Measurements from ENCODE around the gene ALAS1.

The ALAS1 gene

DNA sequence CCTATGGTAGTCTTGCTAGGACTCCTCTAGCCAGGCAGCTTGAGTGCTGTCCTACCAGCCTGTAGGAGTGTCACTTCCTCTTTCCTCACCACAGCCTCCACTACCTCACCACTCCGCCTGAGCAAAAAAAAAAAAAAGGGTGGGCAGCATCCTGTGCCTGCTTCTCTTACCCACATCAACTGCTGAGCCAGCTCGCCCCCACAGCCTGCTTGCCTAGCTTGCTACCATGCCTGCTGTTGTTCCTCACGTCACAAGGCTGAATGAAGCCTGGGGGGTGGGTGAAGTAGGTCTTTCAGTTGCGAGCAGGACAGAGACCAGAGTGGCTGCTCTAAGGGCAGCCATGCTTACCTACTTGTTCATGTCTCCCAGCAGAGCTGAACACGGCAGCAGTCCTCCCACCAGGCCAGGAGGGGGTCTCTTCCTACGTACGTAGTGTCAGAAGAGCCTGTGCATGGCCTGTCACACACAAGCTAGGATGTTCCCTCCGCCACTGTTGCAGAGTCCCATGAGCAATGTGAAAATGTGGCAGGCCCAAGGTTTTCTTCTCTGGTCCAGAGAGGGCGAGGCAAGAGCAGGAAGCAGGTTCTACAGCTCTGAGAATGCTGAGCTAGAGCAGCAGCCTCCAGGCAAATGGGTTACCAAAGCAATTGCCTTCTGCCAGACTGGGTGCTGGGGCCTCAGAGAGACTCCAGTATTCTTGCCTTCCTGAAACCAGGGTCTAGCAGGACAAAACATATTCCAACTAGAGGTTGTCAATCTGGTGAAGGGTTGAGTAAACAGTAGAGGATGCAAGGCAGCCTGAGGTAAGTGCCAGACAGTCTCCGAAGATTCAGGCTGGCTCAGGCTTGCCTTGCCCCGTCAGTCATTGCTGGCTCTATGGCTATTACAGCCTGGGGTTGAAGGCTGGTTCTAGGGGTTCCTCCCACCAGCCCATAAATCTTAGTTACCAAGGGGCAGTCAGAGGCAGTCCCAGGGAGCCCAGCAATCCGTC is 55.6 kb downstream of the ALAS1 start:
- peak; percentile 53 to 98 (median 81) for DNase-seq

DNA sequence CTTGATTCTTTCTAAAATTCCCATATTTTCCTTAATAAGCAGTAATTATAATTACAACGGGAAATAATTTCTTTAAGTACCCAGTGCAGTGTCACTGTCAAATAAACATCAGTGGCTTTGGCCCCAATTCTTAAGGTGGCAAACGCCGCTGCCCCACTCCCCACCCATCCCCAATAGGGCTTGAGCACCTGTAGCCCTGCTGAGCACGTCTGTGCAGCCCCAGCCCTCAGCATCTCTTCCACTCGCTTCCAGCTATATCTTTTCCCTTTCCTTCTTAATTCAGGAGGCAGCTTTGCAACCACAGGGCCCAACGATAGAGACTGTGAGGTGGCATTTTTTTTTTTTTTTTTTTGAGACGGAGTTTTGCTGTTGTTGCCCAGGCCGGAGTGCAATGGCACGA is 56.6 kb downstream of the ALAS1 start:
- no peak for DNase-seq

DNA sequence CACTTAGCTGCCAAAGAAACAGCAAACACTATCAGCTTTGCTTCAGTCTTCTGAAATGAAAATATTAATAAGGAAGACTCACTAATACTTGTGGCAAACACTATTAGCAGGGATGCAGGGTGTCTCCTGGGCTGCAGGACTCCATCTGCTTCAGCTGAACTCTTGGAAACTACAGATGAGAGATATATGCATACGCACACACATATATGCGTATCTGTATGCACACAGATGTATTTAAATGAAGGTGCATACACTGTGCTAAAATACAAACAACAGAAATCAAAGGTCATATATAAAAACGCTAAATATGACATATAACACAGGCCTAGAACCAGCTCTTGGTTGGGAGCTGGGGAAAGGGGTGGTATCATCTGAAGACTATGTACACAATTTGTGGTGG is 58.2 kb downstream of the ALAS1 start:
- no peak for DNase-seq

DNA sequence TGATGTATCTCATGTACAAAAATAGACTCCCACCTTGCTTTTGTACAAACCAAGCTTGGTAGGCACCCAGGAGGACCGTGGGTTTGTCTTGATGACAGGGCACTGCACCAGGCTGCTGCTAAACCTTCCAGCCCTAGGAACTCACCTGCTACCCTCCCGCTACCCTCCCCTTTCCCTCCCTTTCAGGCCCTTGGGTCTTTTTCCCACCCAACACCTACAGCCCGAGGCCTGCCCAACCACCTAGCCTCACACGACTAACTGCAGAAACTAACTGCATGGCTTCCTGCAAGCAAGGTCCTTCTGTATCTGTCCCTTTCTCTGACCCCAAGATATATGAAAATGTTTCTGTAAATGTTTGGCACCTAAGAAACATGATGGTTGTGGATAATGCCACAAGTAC is 58.7 kb downstream of the ALAS1 start:
- no peak for DNase-seq

DNA sequence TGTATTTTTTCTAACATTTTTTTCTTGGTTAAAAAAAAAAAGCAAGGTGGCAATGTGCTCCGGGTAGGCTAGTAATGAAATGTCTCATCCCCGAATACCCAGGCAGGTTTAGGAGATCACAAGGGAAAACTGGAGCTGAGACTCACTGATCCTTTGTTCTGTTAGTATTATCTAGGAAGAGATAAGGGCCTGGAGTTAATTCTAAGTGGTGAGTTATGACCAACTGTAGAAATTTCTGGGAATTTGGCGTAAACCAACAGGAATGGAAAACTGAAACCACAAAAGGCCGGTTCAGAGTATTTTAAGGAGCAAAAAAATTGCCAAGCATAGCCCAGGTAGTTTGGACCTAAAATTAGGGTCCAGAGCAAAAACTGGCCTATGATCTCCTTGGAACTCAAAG is 60.0 kb downstream of the ALAS1 start:
- DNase-seq: no peak

DNA sequence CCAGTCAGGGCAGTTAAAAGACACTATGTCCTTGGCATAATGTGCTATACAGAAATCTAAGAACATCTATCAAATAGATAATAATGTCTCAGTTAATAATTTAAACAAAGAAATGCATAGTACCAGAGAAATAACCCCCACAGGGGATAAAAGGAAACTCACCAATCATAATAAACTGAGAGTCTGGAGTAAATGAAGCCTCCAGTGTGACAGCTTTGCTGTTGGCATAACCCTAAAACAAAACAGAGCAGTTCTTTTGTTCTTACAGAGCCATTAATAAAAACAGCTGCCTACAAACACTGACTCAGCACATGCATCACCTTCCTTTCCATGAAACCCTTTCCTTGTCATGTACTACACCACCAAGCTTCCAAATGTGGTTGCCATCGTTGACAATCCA is 61.1 kb downstream of the ALAS1 start:
- DNase-seq: no peak

DNA sequence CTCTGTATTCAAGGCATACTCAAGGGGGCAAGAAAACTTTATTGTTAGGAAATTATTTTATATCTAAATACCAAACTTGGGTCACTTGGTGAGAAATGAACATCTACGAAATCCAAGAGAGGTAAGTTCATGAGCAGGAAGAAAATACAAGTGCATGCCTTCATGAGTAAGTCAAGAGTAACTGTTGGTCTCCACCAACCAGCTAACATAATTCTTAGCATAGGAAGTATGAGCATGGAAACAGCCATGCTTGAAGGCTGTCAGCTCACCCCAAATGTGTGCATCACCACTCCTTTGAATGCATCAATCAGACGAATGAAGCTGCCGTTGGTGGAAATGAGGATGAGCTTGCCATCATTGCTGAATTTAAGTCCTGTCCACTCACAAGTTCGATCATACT is 61.5 kb downstream of the ALAS1 start:
- DNase-seq: no peak

DNA sequence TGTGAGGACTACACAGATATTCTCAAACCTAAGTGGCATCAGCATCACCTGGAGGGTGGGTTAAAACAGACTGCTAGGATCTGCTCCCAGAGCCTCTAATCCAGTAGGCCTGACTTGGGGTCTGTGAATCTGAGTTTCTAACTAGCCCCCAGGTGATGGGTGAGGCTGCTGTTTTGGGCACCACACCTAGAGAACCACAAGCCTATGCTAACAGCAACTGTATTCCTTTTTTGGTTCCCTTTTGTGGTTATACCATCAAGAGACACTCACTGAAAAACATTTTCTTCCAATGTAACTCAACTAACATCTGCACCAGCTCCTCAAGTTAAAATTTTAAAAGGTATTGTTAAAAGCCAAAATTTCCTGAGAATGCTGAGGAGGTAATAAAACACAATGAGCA is 64.5 kb downstream of the ALAS1 start:
- DNase-seq: no peak
